ENCODE data around the gene GIGYF2.
A peak's percentile ranks its signal among the peaks of the same experiment; 100 is the strongest.
"Not testable (repeated sequence)": the region's sequence is repeated elsewhere in the genome, so short reads cannot be mapped to it uniquely, and the experiment has no call there.

Gene GIGYF2

GRCh38 chr2:232689152-232689910 lies 7.8 kb upstream of the GIGYF2 start:
- peak; percentile 42 for DNase-seq (ENCODE audit: low spot score)

GRCh38 chr2:232691117-232691516 lies 6.0 kb upstream of the GIGYF2 start:
- DNase-seq (ENCODE audit: low spot score) = not testable (repeated sequence)

DNA sequence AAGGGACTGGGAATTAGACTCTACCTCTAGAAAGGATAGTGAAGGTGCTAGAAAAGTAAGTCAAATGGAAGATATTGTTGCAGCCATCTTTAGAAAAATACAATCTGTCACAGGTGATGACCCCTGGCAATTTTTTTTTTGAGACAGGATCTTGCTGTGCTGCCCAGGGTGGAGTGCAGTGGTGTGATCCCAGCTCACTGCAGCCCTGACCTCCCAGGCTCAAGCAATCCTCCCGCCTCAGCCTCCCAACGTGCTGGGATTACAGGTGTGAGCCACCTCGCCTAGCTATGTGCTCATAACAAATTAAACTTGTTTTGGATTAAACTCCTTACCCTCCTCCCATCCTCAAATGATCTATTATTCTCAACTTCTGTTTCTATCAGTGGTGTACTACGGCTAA lies 3.8 kb upstream of the GIGYF2 start:
- no peak for DNase-seq (ENCODE audit: low spot score)

DNA sequence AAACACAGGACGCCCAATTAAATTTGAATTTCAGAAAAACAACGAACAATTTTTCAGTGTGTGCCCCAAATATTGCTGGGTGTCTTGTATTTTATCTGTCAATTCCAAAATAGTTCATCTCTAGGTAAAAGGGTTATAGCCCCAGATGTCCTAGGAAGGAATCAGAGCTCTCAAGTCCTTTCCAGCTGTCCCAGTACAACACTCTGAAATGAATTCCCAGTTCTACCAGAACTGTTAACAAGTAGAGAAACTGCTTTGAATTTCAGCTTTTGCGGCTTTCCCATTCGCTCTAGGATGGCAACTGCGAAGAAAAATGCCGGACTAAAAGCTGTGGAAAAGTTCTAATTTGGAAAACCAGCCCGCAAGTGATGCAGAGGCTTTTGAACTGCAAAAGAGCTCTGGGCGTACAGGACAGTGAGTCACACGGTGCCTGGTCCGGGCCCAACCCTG lies 497 bp upstream of the GIGYF2 start:
- DNase-seq (ENCODE audit: low spot score) = no peak

DNA sequence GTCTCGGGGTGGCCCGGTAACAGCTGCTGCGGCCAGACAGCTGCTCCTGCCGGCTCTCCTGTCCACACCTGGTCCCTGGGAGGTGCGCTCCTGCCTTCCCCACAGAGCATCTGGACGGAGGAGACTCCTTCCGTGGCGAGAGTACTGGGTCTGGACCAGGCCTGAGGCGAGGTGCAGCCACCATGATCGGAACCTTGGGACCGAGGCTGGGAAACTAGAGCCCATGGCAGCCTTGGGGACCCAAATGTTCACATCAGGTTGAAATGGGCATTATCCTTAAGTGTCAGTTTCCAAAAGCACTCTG lies 628 bp downstream of the GIGYF2 start:
- DNase-seq (ENCODE audit: low spot score) = no peak

DNA sequence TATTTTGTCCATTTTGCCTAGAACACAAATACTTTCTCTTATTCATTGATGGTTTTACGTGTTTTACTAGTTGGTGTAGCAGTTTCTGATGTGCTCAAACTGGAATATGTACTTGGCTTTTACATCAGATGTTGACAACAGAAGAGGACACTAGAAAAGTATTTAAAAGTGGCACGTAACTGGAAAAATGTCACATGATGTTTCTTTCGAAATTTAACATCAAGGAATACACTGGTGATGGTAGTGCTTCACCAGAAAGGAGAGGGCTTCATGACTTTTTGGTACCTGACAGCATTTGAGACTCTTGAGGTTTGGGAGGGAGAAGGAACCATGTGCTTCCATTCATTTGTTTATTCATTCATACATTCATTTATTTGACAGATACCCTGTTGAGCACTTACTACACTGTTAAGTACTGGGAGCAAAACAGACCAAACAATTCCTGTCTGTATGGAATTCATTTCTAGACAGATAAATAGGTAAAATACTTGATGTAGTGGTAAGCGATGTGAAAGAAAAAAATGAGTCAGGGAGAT lies 1.5 kb downstream of the GIGYF2 start:
- DNase-seq (ENCODE audit: low spot score) = no peak

- no peak for DNase-seq (ENCODE audit: low spot score)
These were observed 2.0 kb downstream of the GIGYF2 start for GRCh38 chr2:232699110-232699509.

DNA sequence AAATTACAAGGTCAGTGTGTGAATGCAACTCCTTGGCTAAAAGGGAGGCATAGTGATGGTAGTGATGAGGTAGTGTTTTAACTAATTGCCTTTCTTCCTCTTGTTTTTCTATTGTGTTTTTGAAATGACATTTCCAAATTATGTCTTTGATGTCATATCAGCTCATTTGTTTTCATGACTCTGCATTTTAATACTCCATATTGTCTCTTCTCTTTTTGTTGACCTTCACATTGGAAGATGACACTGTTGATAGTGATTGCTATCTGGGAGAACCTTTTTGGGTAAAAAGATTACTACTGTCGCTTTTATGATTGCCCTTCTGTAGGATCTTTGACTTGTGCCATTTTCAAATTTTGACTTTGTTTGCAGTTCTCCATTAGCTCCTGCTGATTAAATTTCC lies 3.0 kb downstream of the GIGYF2 start:
- DNase-seq (ENCODE audit: low spot score) = no peak

GRCh38 chr2:232707076-232707475 lies 9.9 kb downstream of the GIGYF2 start:
- DNase-seq (ENCODE audit: low spot score) = no peak

DNA sequence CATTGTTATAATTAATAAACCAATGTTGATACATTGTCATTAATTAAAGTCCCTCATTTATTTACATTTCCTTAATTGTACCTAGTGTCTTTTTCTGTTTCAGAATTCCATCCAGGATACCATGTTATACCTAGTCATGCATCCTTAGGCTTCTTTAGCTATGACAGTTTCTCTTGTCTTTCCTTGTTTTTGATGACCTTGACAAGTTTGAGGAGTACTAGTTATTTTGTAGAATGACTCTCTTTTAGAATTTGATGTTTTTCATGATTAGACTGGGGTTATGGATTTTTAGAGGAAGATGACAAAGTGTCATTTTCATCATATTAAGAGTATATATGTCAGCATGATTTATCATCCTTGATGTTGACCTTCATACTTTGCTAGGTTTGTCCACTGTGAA lies 16.4 kb downstream of the GIGYF2 start:
- no peak for DNase-seq (ENCODE audit: low spot score)

DNA sequence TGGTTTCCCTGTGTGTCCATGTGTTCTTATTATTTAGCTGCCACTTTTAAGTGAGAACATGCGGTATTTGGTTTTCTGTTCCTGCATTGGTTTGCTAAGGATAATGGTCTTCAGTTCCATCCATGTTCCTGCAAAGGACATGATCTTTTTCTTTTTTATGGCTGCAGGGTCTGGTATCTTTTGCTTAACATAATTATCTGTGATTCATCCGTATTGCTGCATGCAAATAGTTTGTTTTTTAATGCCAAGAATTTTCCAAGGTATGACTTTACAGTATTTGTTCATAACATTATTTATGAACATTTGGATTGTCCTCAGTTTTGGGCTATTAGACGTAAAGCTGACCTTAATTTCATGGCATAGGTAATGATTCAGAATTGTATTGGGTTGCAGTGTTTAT lies 17.8 kb downstream of the GIGYF2 start:
- no peak for DNase-seq (ENCODE audit: low spot score)

DNA sequence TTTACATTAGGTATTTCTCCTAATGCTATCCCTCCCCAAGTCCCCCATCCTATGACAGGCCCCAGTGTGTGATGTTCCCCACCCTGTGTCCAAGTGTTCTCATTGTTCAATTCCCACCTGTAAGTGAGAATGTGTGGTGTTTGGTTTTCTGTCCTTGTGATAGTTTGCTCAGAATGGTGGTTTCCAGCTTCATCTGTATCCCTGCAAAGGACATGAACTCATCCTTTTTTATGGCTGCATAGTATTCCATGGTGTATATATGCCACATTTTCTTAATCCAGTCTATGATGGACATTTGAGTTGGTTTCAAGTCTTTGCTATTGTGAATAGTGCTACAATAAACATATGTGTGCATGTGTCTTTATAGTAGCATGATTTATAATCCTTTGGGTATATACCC lies 22.9 kb downstream of the GIGYF2 start:
- DNase-seq (ENCODE audit: low spot score) = not testable (repeated sequence)

- no peak for DNase-seq (ENCODE audit: low spot score)
These were observed 24.1 kb downstream of the GIGYF2 start for GRCh38 chr2:232721261-232721660.

DNA sequence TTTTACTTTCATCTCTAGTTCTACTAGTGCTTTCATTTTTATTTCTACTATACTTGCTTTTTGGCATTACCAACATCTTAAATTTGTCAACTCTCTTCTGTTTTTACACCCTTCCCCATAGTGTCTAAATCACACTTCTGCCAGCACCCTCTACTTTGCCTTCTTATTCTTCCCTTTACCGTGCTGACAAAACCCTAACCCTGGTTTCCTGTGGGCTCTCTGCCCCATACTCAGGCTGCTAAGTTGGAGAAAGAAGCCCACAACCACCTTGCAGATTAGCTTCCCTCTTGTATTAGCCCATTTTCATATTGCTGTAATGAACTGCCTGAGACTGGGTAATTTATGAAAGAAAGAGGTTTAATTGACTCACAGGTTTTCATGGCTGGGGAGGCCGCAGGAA lies 24.8 kb downstream of the GIGYF2 start:
- DNase-seq (ENCODE audit: low spot score) = no peak

GRCh38 chr2:232723027-232723426 lies 25.9 kb downstream of the GIGYF2 start:
- no peak for DNase-seq (ENCODE audit: low spot score)

DNA sequence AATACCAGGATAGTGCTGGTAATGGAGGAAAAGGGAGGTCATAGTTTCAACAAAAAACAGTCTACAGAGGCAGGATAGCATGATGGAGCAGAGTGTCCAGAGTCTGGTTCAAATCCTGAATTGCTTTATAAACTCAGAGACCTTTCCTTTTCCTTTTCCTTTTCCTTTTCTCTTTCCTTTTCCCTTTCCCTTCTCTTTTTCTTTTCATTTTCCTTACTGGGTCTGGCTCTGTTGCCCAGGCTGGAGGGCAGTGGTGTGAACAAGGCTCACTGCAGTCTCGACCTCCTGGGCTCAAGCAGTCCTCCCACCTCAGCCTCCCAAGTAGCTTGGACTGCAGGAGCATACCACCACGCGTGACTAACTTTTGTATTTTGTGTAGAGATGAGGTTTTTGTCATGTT lies 31.7 kb downstream of the GIGYF2 start:
- no peak for DNase-seq (ENCODE audit: low spot score)

DNA sequence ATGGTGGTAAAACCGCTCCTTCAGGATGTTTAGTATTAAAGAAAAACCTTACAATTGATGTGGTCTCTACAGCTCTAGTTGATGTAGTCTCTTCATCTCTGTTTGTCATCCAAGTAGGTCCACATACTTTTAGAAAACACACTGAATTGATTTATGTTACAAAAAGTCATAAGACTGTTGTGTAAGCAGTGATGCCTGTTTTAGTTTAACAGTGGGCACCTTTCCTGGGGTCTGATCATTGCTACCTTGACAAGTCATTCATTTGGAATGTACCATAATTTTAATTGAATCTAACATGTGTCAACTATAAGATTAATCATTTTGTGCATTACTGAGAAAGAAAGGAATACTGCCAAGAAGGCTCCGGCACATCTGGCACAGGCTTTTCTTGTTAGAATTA lies 34.3 kb downstream of the GIGYF2 start:
- no peak for DNase-seq (ENCODE audit: low spot score)

GRCh38 chr2:232741294-232741693 lies 44.2 kb downstream of the GIGYF2 start:
- no peak for DNase-seq (ENCODE audit: low spot score)

DNA sequence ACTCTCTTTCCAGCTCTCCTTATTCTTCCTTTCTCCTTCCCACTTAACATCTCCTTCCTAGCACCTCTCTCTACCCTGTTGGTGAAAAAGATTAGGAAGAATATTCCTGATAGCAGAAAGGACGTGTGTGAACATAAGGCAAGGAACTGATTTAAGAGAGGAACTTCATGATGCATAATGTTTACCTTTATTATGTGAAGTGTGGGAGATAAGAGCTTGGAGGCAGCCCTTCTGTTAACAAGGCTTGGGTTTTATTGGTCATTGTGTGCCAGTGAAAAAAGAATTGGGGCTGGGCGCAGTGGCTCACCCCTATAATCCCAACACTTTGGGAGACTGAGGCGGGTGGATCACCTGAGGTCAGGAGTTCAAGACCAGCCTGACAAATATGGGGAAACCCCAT lies 44.8 kb downstream of the GIGYF2 start:
- DNase-seq (ENCODE audit: low spot score) = no peak

DNA sequence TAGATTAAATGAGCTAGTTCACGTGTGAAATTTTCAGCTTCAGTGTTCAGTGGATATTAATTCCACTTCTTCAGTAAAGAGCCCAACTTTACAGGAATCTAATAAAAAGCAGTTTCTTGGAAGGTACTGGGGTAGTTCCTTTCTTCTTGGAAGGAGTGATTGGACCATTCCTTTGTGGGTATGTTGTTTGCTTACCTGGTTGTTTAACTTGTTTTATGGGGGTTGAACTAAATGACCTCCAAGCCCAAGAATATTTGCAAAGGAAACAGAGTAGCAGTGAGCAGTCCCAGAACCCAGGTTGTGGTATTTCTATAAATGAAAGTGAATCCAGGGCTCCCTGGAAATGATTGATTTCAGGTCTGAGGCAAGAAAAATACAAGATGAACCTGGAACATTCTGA lies 47.8 kb downstream of the GIGYF2 start:
- DNase-seq (ENCODE audit: low spot score) = no peak

GRCh38 chr2:232748038-232748437 lies 50.9 kb downstream of the GIGYF2 start:
- DNase-seq (ENCODE audit: low spot score) = no peak

GRCh38 chr2:232749331-232749730 lies 52.2 kb downstream of the GIGYF2 start:
- DNase-seq (ENCODE audit: low spot score) = no peak

DNA sequence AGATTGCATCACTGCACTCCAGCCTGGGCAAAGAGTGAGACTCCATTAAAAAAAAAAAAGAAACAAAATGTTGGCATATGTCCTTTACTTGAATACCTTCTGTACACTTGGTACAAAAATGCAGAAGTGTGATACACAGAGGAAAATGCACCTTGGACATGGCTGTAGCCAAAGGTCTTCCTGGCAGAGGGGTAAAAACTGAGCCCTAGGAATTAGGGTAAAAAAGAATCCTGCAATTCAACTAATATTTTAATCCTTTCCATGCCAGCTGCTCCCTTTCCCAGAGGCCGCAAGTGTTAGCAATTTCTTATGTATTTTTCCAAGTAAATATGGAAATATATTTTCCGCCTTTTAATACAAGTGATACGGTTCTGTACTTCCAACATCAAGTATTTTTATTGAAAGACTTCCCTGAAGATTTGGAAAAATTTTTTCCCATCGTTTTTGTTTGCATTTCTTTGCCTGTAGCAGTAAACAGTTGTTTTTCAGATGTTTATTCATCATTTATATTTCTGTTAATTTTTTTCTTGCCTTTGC lies 53.1 kb downstream of the GIGYF2 start:
- DNase-seq (ENCODE audit: low spot score) = no peak

DNA sequence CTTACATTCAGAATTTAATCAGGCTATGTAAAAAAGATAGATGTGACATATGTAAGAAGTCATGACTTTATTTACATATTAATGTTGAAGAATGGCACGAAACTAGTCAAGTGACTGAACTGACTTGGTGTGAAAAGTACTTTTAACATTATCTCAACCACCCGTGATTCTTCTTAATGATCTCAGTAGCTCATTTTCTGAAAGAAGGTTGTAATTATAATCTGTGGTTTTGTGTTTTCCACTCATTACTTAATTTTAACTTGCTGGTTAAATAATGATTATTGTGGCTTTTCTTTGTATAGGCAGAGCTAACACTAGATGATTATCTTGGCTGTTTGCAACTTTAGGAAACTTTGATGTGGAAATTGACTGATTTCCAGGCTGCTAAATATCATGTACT lies 60.8 kb downstream of the GIGYF2 start:
- DNase-seq (ENCODE audit: low spot score) = no peak
